ENCODE results near the gene CDYL2. TPM values are rescaled to one million over a fixed set of nuclear protein-coding genes. Genes with fewer than 3 reads are reported as not detected.

Gene CDYL2
- total and polyA plus RNA-seq, 7 donors, result 0.23 to 2.2 (median 1.0) TPM

DNA sequence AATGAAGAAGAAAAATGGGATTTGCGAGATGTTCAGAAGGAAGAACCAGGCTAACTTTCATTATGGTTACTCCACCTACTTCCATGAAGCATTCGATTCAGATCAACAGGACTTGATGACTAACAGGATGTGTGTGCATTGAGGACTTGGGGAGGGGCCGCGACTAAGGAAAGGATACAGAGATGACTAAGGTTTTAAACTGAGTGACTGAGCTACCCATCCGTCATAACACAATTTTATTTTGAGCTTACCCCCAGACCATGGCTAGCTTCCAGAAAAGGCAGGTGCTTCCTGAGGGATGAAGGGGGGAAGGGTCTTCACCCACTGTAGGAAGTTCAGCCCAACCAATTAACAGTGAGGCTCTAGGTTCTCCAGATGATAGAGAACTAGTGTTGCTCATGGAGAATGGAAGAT is 2.5 kb upstream of the CDYL2 start:
- WGBS, 3 donors, result 55 to 71% (median 59%) methylated on average over 5 of the region's 5 CpGs
- H3K27ac ChIP-seq, result no peak overlapping the region

DNA sequence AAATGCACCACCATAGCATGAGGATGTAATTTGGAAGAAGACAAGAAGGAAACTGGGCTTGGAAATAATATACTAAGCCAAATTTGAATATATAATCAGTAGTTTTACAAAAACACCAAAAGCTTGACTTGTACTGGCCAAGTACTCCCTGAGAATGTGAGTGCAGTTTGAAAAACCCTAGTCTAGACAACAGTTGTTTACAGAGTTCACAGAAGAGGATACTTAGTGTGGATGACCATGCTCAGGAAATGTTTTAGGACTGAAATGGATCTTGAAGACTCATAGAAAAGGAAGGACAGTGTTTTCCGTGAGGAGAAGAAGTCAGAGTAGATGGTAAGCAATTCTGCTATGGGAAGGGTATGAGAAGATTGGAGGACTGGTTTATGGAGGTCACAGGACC is 1.9 kb upstream of the CDYL2 start:
- H3K4me3 ChIP-seq, result no peak overlapping the region
- H3K27ac ChIP-seq, result no peak overlapping the region
- ATAC-seq (no peak), DNase-seq (no peak)
- WGBS, 3 donors, result 82 to 91% (median 90%) methylated on average over 1 of the region's 1 CpG
- no peaks in the 10 kb centered on the region for H3K36me3 ChIP-seq (ENCODE audit: insufficient read depth in 1 of 2, low read depth in 1 of 2)
- H3K27me3 ChIP-seq (ENCODE audit: insufficient read depth in 3 of 3, low read length in 2 of 3), result peaks cover 0 to 37% (median 3%) of the 10 kb centered on the region in 3 donors
- TF ChIP-seq, protein P1, sequence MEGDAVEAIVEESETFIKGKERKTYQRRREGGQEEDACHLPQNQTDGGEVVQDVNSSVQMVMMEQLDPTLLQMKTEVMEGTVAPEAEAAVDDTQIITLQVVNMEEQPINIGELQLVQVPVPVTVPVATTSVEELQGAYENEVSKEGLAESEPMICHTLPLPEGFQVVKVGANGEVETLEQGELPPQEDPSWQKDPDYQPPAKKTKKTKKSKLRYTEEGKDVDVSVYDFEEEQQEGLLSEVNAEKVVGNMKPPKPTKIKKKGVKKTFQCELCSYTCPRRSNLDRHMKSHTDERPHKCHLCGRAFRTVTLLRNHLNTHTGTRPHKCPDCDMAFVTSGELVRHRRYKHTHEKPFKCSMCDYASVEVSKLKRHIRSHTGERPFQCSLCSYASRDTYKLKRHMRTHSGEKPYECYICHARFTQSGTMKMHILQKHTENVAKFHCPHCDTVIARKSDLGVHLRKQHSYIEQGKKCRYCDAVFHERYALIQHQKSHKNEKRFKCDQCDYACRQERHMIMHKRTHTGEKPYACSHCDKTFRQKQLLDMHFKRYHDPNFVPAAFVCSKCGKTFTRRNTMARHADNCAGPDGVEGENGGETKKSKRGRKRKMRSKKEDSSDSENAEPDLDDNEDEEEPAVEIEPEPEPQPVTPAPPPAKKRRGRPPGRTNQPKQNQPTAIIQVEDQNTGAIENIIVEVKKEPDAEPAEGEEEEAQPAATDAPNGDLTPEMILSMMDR (IDR thresholded peaks at IDR 0.05), result no peak
- no peaks in the 10 kb centered on the region for H3K4me1 ChIP-seq
- intact Hi-C loops (cut with DNase I), result no loop called here
- no peaks in the 10 kb centered on the region for H3K9me3 ChIP-seq

More for the DNA sequence above, 2.5 kb upstream of the CDYL2 start:
- intact Hi-C loops (cut with DNase I), result no loop called here
- Histone ChIP-seq H3K4me1 (no peaks in the 10 kb centered on the region), H3K9me3 (no peaks in the 10 kb centered on the region), H3K27me3 (ENCODE audit: insufficient read depth in 3 of 3, low read length in 2 of 3) (peaks cover 0 to 37% (median 3%) of the 10 kb centered on the region in 3 donors), H3K36me3 (ENCODE audit: insufficient read depth in 1 of 2, low read depth in 1 of 2) (no peaks in the 10 kb centered on the region), H3K4me3 (no peak overlapping the region)
- DNase-seq (no peak), ATAC-seq (no peak)
- TF ChIP-seq, protein P1 (IDR thresholded peaks at IDR 0.05), result no peak

DNA sequence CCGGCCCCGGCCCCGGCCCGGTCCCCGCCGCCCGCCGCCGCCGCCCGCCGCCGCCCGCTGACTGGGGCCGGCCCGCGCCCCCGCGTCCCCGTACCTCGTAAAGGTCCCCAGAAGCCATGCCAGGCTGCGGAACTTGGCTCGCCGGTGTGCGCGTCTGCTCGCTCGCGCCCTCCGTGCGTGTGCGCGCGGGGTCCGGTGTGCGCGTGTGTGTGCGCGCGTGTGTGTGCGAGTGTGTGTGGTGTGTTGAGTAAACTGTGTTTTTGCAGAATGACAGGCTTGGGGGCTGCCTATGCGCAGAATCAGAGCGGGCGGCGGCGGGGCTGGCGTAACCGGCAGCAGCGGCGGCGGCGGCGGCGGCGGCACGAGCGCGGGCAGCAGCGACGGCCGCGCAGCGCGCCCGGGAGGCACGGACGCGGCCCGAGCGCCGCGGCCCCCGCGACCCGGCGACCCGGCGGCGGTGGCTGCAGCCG is 307 bp downstream of the CDYL2 start:
- no peaks in the 10 kb centered on the region for H3K4me1 ChIP-seq
- H3K36me3 ChIP-seq (ENCODE audit: insufficient read depth in 1 of 2, low read depth in 1 of 2), result no peaks in the 10 kb centered on the region
- no peak overlapping the region for H3K27ac ChIP-seq
- H3K4me3 ChIP-seq, result peak overlapping the region; percentile 66
- ATAC-seq, result peak in 1 of 4 donors; percentile 28
- 0% methylated on average over 31 to 80 of the region's 80 CpGs for WGBS, 3 donors
- DNase-seq, result peak; percentile 45 to 68
- TF ChIP-seq, protein P1 (IDR thresholded peaks at IDR 0.05), result no peak
- H3K9me3 ChIP-seq, result no peaks in the 10 kb centered on the region
- H3K27me3 ChIP-seq (ENCODE audit: insufficient read depth in 3 of 3, low read length in 2 of 3), result peaks cover 0 to 32% (median 3%) of the 10 kb centered on the region in 3 donors
- intact Hi-C loops (cut with DNase I), result no loop called here

DNA sequence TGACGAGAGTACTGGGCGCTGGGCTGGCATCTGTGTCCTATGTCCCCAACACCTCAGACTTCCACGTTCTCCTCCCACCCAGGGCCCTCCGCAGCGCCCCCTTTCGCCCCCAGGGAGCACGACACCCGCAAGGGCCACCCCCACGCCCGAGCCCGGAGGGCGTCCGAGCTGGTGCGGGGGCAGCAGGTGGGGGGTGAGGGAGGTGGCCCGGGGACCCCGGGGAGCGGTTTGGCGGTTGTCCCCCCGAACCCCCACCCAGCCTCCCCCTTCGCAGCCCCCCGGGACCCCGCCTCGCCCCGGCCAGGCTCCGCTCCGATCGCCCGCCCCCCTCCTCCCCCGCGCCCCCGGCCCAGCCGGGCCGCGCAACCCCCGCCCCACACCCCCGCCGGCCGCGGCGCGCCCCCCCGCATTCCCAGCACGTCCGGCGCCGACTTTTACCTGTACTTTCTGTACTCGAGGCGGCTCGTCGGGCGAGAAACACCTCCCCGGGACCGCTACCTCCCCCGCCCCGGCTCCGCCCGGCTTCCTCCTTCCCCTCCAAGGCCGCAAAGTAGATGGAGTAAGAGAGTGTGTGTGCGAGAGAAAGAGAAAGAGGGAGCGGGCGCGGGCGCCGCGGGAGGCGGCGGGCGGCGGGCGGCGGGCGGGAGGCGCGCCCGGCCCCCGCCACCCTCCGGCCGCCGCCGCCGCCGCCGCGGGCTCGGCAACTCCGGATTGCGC is 901 bp downstream of the CDYL2 start:
- ATAC-seq (no peak), DNase-seq (peak; percentile 11 to 51)
- intact Hi-C loops (cut with DNase I), result no loop called here
- no peaks in the 10 kb centered on the region for H3K36me3 ChIP-seq (ENCODE audit: insufficient read depth in 1 of 2, low read depth in 1 of 2)
- no peaks in the 10 kb centered on the region for H3K9me3 ChIP-seq
- 5 to 16% (median 11%) methylated on average over 15 to 81 of the region's 87 CpGs for WGBS, 3 donors
- H3K27ac ChIP-seq, result no peak overlapping the region
- TF ChIP-seq, protein P1 (IDR thresholded peaks at IDR 0.05), result no peak
- H3K27me3 ChIP-seq (ENCODE audit: insufficient read depth in 3 of 3, low read length in 2 of 3), result peaks cover 0 to 32% (median 3%) of the 10 kb centered on the region in 3 donors
- H3K4me1 ChIP-seq, result no peaks in the 10 kb centered on the region
- peak overlapping the region; percentile 49 for H3K4me3 ChIP-seq
